NCI-H2227 (cell line): ENCODE results near the gene KIF16B.
"Not testable (repeated sequence)": the region's sequence is repeated elsewhere in the genome, so short reads cannot be mapped to it uniquely, and the experiment has no call there.

ENCODE experiments used
- DNase-seq: peaks from one replicate; lab custom pipeline; 2025; ENCODE audit not compliant: unreplicated experiment; lab: John Stamatoyannopoulos, UW

The KIF16B gene

DNA sequence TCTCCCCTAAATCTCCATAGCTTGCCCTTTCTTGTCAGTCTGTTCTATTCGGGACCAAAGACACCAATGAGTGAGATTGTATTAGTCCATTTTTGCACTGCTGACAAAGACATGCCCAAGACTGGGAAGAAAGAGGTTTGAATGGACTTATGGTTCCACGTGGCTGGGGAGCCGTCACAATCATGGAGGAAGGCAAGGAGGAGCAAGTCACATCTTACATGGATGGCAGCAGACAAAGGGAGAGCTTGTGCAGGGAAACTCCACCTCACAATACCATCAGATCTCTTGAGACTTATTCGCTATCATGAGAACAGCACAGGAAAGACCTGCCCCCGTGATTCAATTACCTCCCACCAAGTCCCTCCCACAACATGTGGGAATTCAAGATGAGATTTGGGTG, 133.7 kb downstream of the KIF16B start:
- not testable (repeated sequence) for DNase-seq

DNA sequence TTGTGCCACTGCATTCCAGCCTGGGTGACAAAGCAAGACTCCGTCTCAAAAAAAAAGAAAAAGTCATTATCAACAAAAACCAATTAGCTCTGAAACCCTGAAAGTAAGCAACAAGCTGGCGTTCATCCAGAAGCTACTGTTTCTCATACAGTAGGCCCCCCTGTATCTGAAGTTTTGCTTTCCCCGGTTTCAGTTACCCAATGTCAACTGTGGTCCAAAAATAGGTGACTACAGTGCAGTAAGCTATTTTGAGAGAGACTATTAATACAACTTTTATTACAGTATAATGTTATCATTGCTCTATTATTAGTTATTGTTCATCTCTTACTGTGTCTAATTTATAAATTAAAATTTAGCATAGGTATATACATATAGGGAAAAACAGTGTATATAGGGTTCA, 135.1 kb downstream of the KIF16B start:
- no peak for DNase-seq

DNA sequence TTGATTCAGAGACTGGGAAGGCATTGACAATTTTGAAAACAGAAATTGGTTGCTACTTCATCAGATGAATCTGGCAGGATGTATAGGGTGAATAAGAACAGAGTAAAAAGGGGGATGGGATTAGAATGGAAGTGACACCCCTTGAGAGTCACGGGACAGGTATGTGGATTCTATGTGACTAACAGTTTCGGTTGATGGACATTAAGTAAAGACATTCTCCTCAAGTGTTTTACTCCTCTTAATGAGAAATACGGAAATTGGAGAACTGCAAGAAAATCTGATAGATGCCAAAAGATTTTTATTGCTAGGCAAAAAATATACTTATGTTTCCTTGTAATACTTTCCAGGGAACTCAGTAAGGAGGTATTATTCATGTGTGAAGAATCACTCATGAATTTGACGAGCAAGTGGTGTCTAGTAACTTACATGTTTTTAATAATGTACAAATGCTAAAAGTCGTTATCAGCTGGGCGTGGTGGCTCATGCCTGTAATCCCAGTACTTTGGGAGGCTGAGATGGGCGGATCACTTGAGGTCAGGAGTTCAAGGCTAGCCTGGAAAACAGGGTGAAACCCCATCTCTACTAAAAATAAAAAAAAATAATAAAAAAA, 135.8 kb downstream of the KIF16B start:
- DNase-seq, result no peak

GRCh38 chr20:16434062-16434664, 139.1 kb downstream of the KIF16B start:
- DNase-seq, result peak; percentile 27

DNA sequence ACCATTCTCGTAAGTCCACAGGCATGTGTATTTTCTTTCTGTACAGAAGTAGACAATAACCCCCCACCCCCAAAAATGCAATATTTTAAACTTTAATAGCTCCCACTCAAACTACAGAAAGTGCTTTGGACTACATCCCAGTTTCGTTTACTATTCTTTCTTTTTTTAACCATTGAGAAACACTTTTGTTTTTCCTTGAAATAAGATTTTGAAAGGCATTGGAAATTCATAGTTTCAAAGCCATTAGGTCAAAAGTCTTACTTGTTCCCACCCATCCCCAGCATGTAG, 140.0 kb downstream of the KIF16B start:
- no peak for DNase-seq

GRCh38 chr20:16432466-16433292, 140.6 kb downstream of the KIF16B start:
- no peak for DNase-seq

DNA sequence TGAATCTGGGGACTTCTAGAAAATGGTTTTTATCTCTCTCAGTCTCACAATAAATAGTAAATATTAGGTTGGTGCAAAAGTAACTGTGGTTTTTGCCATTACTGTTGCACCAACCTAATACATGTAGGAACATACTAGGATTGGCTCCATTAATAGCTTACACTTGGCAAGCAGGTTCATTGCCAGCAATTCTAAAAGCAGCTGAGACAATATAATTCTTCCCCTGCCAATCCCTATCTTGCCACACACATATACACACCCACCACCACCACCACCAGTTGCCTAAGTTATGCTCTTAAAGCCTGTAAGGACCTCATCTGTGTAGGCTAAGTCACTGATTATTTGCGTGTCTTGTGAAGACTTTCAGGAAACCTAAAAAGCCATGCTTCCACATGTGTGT, 145.1 kb downstream of the KIF16B start:
- no peak for DNase-seq

DNA sequence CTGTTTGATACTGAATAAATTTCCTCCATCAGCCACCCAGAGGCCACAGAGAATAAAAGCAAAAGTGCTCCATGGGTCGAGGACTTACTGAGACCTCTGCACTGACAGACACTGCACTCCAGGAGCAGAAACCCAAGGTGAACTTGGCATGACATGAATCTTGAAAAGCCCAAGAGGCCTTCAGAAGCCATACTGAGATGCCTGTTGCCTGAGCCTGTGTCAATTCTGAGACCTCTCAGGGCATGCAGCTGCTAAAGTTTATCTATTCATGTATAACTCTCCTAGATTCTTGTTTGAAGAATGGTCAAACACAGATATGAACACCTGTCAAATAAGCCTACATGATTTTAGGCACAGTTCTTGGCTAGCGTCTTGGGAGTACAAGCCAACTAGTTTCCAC, 145.7 kb downstream of the KIF16B start:
- DNase-seq, result no peak

DNA sequence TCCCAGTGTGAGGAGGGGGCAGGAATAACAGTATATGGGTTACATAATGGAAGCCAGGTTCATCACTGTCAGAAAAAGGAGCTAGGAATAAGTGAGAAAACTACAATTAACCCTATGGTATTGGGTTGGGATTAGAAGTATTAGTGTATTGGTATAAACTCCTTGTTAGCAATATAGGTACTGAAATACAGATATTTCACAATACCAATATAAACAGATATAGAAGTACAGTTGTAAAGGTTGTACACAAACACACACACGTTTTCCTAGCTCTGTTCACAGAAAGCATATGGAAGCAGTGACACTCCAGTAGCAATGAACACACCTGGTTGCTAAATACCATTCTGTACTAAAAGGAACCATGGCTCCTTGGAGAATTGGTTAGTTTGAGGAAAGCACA, 148.5 kb downstream of the KIF16B start:
- DNase-seq, result no peak

- no peak for DNase-seq
Observed at GRCh38 chr20:16423311-16424212, 149.7 kb downstream of the KIF16B start.

DNA sequence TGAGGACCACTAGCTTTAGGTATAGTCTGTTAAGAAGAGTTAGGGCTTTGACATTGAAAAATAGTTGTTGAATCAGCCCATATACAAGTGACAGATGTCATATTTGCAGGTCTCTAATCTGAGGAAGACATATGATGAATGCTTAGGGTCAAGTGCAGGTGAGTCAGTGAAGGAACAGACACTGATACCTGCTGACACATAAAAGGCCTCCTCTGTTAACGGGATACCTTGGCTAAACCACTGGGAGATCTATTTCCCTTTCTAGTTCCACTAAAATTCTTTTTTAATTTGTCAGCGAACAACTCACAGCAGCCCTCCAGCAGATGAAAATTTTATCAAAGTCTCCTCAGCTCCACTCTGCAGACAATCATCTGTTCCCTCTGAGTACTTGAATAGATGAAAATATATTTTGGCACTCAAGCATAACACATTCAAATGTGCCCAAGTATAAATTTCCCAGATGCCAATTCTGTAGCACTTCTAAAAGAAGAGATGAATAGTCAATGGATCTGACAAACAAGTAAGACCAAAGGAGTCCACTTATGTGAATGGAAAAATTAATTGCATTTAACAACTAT, 154.0 kb downstream of the KIF16B start:
- DNase-seq, result no peak

DNA sequence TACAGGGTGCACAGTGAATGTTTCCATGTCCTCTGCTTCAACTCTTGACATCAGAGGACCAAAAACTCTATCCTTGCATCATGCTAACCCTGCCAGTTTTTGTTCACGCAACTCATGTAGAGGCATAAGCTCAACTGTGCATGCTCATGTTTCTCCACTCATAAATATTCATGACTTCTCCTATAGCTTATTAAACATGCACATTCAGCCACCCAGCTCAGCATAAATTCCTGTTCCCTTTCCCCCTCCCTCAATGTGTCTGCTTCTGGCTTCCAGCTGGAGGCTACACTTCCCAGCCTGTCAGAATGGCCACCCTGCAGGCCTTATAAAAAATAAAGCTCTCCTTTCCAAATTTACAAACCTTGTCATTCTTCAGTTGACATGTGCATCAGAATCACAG, 154.6 kb downstream of the KIF16B start:
- no peak for DNase-seq

GRCh38 chr20:16417001-16417400, 156.2 kb downstream of the KIF16B start:
- DNase-seq, result no peak

GRCh38 chr20:16415071-16416053, 157.9 kb downstream of the KIF16B start:
- no peak for DNase-seq

GRCh38 chr20:16412906-16413305, 160.3 kb downstream of the KIF16B start:
- DNase-seq, result no peak

- DNase-seq, result no peak
Observed at GRCh38 chr20:16411361-16411760, 161.9 kb downstream of the KIF16B start.

DNA sequence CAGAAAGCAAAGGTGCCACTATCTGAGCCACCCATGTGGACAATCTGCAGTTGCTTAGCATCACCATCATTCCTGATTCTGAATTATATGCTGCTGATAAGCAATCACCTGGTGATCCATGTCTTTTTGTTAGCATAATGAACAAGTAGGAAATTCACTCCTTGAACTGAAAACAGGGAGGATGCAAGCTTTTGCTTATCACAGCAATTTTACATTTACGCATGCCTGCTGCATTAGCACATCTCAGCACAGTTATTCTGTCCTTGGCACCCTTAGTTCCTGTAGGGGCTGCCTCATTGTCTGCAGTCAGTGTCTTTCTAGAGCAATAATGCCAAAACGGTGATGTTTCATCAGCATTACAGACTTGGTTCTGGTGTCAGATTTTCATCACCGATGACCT, 162.6 kb downstream of the KIF16B start:
- no peak for DNase-seq

DNA sequence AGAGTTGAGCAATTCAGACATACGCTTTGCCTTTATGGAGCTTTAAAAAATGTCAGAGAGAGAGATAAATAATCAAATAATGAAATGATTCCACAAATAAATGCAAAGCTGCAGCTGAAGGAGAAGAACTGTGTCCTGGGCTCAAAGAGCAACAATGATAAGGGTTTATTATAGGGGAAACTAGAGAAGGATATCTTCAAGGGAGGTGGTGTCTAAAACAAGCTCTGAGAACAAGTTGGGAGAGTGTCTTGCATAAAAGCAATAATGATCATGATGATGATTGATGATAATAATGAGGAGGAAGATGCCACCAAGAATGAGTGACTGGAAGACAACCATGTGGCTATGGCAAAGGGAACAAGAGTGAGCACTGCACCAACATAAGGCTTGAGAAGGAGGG, 164.3 kb downstream of the KIF16B start:
- DNase-seq, result no peak

DNA sequence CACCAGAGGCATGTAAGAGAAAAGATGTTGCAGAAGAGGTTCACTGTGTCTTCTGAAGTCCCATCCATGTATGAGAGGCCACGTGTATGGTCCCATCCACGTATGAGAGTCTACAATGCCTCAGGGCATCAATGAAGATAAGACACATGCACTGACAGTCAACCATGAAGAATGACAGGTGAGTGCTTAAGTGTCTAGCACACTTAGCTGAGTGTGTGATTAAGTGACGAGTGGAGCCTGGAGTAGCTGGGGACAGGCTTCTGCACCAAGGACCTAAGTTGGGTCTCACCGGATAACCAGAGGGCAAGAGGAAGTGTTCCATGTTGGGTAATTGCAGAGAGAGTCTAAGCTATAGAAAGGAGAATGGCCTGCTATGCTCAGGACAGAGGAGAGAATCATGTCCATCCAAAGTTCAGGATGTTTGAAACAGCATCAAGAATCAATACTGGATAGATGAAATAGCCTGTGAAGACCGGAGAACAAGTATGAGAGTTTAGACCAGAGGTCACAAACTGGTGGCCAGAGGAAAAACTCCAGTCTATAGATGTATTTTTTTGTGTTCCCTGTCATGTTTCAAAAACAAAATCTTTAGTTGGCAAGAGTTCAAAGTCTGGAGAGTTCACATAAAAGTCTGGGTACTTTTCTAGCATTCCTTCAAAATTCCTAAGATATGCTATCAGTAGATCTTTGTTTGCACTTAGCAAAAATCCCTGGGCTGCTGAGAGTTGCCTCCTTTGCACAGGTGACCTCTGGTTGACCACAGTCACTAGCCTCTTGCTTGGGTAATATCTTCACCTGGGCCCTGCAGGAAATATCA, 165.8 kb downstream of the KIF16B start:
- DNase-seq, result no peak
